COR-L47 (cell line): ENCODE results near the gene ZNF362.
A peak's percentile ranks its signal among the peaks of the same experiment; 100 is the strongest.
"Not testable (repeated sequence)": the region's sequence is repeated elsewhere in the genome, so short reads cannot be mapped to it uniquely, and the experiment has no call there.

ENCODE experiments used
- DNase-seq: peaks from one replicate; lab custom pipeline; 2025; lab: John Stamatoyannopoulos, UW

ZNF362 gene, protein sequence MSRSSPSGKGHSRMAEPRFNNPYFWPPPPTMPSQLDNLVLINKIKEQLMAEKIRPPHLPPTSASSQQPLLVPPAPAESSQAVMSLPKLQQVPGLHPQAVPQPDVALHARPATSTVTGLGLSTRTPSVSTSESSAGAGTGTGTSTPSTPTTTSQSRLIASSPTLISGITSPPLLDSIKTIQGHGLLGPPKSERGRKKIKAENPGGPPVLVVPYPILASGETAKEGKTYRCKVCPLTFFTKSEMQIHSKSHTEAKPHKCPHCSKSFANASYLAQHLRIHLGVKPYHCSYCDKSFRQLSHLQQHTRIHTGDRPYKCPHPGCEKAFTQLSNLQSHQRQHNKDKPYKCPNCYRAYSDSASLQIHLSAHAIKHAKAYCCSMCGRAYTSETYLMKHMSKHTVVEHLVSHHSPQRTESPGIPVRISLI

DNA sequence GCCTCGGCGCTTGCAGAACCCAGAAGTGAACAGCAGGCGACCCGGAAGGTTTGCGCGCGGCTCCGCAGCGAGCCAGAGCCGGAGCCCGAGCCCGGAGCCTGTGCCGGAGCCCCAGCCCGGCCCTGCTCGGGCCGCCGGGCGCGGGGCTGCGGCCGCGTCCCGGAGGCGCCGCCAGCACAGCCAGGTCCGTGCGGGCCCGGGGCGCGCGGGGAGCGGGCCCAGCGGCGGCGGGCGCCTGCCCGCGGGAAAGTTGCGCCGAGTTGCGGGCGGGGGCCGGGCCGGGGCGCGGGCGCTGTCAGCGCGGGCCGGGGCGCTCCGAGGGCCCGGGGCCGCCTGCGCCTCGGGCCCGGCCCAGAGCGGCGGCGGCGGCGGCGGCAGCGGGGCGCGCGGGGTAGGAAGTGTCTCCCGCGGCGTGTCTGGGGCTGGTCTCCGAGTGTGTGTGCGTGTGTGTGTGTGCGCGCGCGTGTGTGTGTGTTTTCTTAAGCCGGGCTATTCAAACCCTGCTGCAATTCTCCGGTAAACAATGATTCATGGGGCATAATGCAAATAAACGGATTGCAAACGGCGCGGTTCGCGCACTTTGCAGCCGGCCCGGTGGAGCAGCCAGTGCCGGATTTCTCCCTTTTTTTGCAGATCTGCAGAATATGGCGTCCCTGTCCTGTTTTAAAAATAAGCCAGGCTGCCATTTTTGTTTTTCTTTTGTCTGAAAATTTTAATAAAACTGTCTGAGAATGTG is at the start of gene ZNF362:
ZNF362 (plus strand) TSS at position 22 of the 736 bp plus-strand sequence. CDS start 14,083 bp downstream, outside the sequence.
- DNase-seq: peak; percentile 52

DNA sequence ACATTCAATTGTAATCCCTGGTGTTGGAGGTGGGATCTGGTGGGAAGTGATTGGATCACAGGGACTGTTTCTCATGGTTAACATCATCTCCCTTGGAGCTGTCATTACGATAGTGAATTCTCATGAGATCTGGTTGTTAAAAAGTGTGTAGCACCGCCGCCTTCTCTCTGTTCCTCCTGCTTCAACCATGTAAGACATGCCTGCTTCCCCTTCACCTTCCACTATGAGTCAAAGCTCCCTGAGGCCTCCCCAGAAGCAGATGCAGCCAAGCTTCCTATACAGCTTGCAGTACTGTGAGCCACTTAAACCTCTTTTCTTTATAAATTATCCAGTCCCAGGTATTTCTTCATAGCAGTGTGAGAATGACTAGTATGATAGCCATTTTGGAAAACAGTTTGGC is 44.3 kb upstream of the ZNF362 start:
- DNase-seq: no peak

DNA sequence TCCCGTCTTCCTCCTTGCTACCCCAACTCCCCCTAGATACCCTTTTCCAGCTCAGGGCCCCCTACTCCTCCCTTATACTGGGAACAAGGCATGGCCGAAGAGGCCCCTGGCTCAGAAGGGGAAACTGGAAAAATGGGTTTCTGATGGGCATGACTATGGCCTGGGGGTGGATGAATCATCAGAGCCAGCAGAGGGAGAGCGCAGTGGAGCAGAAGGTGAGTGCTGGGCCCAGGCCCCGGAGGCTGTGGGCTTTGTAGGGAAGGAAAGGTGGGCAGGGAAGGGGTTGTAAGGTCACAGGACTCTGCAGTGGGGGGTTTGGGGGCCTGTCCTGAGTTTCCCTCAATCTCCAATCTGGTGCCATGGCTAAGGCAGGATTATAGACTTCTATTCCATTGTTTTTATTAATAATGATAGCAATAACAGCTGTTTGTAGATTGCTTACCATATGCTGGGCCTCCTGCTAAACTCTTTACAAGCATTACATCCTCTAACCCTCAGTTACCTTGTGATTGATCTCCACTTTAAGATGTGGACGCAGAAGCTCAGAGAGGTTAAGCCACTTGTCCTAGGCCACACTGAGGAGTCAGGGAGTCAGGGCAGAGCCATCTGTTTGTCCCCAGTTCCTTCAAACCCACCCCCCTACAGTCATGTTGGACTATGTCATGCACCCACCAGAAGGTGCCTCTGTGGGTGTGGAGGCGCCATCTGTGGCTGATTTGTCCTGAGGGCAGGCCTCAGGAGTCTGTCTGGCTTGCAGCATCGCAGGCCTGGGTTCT is 36.2 kb upstream of the ZNF362 start:
- DNase-seq: no peak

DNA sequence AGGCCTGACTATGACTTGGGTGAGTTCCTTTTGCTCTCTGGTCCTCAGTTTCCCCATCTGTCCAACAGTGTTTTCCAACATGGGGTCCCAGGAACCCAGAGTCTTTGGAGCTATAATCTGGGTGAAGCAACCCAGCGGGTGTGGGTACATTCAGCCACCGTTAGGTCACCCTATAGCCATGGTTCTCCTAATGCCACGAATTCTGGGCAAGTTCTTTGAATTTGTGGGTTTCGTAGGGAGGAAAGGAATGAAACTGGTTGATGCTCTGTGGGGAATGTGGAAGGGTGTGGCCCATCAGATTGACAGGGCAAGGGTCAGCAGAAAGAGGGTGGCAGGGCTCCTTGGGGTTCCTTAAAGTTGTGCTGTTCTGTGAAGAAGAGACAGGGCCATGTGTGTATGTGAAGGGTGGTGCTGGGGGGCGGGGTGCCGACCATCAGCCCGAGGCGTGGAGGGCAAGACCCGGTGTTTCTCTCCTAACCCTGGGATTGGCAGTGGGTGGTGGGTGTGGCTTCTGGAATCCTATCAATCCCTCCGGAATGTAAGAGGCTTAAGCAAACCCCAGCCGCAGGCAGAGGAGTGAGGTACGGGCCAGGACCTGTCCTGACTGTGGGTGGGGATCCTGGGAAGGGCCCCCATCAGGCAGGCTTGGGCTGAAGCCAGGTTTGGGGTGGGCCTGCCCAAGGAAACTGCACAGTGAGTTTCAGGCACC is 35.5 kb upstream of the ZNF362 start:
- no peak for DNase-seq

DNA sequence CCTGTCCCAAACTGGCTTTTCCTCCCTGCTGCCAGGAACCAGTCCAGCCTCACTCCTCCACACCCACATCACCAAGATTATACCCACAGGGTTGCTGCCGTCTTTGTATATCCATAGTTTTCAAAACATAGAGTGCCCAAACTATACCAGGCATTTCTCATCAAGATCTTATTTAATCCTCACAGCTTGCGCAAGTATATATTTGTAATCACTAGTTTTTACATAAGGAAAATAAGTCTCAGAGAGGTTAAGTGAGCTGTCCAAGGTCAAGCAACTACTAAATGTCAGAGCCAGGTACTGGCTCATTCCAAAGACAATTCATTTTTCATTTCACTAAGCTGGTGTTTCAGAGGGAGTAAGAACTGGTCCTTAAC is 34.9 kb upstream of the ZNF362 start:
- DNase-seq: no peak

DNA sequence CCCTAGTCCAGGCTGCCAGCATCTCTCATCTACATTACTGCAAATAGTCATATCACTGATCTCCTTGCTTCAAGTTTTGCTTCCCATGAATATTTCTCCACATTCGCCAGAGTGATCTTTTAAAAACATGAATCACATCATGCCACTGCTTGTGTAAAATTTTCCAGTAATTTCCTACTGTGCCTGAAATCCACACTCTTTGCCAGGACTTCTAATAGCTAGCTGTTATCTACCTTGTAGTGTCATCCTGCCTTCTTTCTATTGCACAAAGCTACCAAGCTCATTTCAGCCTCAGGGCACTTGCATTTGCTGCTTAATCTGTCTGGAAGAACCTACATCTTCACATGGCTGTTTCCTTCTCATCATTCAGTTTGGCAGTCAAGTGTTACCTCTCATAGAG is 33.9 kb upstream of the ZNF362 start:
- DNase-seq: no peak

DNA sequence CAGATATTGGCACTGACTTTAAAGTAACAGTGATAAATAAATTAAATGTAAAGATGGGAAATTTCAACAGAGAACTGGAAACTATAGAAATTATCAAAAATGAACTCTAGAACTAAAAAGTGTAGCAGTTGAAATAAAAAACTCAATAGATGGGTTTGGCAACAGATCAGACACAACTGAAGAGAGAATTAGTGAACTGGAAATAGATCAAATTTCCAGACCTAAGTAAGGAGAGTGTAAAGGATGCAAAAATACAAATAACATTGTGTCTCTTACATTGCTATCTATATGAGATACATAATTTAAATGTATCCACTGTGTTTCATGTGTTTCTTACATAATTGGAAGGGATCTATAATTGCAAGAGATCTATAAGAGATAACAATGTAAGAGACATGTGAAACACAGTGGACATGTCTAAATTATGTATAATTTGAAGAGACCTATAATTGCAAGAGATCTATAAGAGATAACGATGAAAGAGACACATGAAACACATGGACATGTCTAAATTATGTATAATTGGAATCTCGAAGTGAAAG is 32.1 kb upstream of the ZNF362 start:
- no peak for DNase-seq

DNA sequence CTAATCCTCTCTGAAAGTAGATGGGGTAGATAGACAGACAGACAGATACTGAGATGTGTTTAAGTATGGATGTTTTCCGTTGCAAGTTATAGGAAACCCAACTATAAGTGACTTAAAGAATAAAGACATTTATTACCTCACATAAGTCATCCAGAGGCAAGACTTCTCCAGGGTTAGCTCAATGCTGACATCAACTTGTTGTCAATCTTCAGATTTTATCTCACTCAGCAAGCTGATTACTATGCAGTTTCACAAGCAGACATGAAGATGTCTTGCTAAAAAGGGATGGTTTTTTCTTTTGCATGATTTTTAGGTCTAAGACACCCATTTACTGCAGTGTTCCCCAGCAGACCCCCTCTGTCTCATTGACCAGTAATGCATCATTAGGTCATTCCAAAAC is 30.7 kb upstream of the ZNF362 start:
- no peak for DNase-seq

DNA sequence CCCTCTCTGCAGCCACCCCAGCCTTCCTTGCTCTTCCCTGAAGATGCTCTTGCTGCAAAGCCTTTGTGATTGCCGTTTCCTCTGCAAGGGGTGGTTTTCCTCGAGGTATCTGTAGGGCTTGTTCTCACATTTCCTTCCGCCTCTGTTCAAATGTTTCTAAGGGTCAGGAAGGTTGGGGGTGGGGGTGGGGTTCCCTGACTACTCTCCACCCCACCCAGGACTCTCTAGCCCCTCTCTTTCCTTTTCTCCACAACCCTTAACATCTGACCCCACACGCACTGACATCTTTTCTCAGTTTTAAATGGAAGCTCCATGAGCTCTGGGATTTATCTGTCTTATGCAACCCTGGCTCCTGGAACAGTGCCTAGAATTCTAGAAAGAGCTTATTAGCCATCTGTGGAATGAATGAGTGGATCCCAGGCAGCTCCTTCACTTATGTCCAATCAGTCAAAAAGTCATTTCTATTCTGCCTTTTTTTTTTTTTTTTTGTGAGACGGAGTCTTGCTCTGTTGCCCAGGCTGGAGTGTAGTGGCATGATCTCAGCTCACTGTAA is 27.3 kb upstream of the ZNF362 start:
- DNase-seq: no peak

DNA sequence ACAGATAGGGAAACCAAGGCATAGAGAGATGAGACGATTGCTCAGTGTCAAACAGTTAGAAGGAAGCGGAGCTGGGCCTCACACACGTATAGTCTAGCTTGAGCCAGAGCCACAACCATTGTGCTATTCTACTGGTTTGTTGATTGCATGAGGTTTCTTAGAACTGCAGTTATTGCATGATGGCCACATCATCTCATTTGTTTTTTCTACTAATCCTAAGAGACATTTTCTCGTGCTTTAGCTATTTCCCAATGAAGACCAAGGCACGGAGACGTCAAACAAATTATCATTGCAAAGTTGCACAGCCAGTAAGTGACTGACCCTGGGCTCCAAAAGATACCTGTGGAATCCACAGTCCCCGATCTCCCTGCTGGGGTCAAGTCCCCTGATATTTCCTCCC is 25.1 kb upstream of the ZNF362 start:
- no peak for DNase-seq

DNA sequence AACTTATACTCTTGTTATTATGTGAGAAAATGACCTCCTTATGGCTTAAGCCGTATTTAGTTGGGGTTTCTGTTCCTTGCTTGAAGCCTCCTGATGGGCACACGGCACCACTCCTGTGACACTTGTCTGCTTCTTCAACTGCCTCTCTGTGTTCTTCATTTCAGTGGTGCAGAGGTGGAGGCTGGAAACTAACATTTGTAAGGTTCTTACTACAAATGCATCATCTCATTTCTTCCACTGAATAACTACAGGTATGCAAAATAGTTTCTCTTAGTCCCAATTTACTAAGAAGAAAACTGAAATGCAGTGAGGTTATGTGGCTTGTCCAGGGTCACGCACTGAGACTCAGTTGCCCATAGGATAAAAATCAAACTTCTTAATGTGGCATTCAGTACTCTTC is 23.6 kb upstream of the ZNF362 start:
- no peak for DNase-seq

DNA sequence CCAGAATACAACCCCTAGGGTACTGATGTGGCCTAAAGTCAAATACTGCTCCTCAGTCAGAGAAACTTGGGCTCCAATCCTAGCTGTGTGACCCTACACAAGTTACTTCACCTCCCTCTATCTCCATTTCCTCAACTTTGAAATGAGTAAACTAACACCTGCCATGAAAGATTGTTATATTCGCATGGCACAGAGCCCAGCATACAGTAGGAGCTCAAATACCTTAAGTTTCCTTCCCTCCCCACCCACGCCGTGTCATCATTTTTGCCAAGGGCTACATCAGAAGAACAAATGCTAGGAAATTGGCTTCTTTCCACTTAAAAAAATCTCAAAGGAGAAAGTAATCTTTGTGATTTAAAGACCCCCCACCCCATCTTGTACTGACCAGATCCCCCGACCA is 22.2 kb upstream of the ZNF362 start:
- no peak for DNase-seq

DNA sequence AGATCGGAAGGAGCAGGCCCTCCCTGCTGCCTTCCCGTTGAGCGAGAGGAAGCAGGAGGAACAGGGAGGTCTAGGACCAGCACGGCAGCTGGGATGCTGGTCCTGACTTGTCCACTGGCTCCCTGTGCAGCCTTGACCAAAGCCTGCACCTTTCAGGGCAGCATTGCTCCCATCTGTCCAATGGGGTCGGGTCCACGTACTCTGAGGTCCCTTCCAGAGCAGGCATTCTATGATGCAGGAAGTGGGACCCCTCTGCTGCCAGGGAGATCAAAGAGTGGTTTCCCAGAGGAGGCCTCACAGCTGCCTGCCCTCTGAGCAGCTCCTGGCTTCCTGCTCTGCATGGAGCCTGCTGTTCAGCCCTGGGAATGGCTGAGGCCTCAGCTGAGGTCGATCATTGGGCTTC is 21.7 kb upstream of the ZNF362 start:
- DNase-seq: no peak

DNA sequence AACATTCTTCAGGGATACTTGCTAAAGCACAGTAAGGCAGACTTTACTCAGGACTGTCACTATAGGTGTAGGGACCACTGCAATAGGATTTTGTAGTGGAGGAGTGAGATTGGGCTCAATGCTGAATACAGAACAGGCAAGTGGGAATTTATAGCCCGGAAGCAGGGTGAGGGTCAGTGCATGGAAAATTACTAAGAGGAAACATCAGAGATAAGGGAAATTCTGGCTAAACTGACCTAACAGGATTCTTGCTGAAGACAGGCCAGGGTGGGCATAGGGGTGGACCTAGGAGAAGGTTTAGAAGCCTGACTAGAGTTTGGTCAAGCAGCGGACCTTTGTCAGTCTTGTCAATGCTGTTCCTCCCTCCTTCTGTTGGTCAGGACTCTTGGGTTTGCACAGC is 20.8 kb upstream of the ZNF362 start:
- DNase-seq: no peak

DNA sequence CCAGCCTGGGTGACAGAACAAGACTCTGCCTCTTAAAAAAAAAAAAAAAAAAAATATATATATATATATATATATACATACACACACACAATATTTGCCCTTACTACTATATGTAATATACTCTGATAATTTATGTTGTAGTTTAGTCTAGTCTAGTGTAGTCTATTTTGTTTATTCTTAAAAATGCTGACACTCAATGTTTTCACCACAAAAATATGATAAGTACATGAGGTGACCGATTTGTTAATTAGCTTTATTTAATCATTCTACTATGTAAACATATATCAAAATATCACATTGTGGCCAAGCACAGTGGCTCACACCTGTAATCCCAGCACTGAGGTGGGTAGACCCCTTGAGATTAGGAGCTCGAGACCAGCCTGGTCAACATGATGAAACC is 19.8 kb upstream of the ZNF362 start:
- DNase-seq: no peak

DNA sequence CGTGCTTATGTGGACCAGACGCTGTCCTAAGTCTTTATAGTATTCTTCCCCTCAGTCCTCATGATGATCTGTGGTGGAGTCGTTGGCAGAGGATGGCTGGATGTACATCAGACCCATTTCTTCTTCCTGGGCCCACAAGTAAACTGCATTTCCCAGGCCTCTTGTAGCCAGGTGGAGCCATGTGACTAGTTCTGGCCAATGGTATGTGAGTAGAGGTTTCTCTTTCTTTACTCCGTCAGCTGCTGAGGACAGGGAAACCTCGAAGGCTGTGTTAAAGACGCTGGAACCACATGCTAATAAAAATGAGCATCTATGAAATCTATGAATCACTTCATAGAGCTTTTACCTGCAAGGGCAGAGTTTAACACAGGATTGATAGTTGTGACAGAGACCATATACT is 18.7 kb upstream of the ZNF362 start:
- DNase-seq: no peak

DNA sequence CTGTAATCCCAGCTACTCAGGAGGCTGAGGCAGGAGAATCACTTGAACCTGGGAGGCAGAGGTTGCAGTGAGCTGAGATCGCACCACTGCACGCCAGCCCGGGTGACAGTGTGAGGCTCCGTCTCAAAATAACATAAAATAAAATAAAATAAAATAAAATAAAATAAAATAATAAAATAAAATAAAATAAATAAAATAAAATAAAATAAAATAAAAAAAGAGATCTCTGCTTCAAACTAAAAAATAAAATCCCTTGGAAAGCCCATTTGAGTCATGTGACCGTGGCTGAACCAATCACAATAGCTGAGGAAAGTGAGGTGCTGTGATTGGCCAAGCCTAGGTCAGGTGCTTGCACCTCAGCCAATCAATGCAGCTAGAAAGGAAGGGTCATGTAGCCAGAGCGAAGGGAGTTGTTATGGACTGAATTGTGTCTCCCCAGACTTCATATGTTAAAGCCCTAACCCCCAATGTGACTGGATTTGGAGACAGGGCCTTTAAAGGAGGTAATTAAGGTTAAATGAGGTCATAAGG is 18.0 kb upstream of the ZNF362 start:
- not testable (repeated sequence) for DNase-seq

DNA sequence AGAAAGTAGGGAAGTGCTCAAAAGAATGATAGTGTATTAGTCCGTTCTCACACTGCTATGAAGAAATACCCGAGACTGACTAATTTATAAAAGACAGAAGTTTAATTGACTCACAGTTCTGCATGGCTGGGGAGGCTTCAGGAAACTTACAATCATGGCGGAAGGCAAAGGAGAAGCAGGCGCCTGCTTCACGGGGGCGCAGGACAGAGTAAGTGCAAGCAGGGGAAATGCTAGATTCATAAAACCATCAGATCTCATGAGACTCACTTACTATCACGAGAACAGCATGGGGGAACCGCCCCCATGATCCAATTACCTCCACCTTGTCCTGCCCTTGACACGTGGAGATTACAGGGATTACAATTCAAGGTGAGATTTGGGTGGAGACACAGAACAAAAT is 16.9 kb upstream of the ZNF362 start:
- DNase-seq: not testable (repeated sequence)

DNA sequence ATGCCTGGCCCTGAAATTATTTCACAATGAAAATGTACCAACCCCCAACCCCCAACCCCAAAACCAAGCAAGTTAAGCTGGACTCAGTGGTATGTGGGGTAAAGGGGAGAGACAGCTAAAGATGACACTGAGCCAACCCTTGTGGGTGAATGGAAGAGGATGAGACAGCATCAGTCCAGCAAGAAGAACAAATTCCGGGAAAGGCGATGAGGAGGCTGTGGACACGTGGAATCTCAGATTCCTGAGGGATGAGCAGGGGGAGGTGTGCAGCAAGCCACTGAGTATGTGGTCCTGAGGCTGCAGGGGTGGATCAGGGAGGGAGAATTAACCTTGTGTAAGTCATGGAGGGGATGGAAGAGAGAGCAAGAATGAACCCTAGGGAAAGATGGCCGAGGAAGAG is 14.4 kb upstream of the ZNF362 start:
- no peak for DNase-seq

DNA sequence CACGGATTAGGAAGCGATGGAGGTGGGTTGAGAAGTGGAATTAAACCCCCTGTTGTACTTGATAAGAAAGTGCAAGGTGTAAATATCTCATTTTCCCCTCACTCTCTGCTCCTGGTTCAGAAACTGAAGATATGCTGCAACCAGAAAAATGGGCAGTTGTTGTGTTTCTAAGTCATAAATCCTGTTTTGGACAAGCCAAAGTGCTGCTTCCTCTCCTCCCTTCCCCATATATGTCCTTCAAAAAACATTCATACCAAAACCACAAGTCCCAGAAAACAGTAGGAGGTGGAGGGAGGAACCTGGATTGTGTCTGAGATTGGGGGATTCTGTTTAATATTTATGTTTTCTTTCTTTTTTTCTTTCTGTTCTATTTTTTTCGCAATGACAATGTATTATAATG is 13.6 kb upstream of the ZNF362 start:
- DNase-seq: no peak

DNA sequence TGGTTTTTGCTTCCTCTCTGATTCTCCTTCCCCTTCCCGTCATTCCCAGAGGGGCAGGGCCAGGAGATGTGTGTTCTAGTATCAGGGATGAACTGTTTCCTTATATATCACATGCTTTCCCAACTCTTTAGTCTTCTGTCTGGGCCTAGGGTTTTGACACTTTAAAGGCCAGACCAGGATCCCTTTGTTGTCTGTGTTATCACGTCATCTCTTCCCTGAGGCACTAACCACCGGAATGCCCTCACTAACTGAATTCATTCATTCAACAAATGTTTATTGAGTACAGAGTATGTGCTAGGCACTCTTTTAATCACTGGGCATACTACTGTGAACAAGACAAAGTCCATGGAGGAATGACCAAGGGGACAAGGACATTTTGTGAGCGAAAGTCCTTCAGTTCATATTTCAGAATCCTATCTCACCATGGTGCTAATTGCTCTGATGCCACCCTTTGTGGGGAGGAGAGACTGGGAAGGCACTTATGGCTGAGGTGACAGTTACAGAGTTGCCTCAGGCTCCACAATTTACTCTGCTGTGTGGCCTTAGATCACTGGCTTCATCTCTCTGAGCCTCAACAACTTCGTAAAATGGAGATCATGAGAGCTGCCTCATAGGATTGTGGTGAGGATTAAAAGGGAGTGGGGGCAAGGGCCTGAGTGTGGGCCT is 12.0 kb upstream of the ZNF362 start:
- no peak for DNase-seq
